DOHH2 (cell line): ENCODE data around the gene GPD2.

Experiments used
- EZH2phosphoT487 ChIP-seq: fragments of 200-600 bp; sonication (generic); IDR thresholded peaks from 2 replicates; pipeline ENCODE4 v1.6.1; 2017; ENCODE audit warnings: borderline replicate concordance, mild to moderate bottlenecking, antibody characterized with exemption, low read length, moderate library complexity, mixed read lengths
- TF ChIP-seq, protein P1 (sequence below): fragments of 200-600 bp; sonication (generic); IDR thresholded peaks from one replicate; pipeline ENCODE4 v1.5.1; 2014; ENCODE audit warnings: antibody characterized with exemption, mild to moderate bottlenecking, low read depth, low read length; ENCODE audit not compliant: poor library complexity, severe bottlenecking

DNA sequence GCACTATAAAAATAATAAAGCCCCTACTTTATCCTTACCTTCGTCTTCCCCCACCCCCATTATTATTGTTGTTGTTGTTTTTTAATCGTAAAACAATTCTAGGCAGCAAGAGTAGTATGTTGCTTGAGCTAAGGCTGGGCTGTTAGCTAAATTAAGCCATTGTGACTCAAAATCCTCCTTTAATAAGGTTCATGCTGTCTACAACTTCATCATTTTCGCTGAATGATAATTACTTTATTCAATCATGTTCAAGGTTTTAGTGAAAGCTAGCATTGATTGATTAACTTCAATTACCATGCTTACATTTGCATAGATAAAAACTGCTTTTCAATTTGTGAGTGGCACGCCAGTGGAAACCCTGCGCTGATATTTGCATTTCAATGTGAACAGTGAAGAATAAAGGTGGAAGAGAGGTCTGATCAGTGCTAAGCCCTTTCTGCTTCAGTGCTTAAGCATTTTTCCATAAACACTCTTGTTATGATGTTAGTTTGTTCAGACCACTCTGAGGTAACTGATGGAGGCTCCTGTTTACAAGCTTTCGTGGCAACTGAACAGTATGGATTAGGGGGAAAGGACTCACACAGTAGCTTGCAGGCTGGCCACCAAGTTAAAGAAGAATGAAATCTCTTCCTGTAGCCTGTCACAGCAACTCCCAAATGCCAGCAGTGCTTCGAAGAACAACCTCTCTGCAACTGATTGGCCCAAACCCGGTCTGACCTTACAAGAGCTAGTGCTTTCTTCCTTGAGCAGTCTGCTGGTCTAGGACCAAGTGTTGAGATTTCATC, 156.8 kb downstream of the GPD2 start:
- TF ChIP-seq, protein P1, sequence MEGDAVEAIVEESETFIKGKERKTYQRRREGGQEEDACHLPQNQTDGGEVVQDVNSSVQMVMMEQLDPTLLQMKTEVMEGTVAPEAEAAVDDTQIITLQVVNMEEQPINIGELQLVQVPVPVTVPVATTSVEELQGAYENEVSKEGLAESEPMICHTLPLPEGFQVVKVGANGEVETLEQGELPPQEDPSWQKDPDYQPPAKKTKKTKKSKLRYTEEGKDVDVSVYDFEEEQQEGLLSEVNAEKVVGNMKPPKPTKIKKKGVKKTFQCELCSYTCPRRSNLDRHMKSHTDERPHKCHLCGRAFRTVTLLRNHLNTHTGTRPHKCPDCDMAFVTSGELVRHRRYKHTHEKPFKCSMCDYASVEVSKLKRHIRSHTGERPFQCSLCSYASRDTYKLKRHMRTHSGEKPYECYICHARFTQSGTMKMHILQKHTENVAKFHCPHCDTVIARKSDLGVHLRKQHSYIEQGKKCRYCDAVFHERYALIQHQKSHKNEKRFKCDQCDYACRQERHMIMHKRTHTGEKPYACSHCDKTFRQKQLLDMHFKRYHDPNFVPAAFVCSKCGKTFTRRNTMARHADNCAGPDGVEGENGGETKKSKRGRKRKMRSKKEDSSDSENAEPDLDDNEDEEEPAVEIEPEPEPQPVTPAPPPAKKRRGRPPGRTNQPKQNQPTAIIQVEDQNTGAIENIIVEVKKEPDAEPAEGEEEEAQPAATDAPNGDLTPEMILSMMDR, result no peak
- TF ChIP-seq EZH2phosphoT487, result no peak
